GM12878 (cell line): ENCODE data around the gene OTOF. TPM values are rescaled to one million over a fixed set of nuclear protein-coding genes. Genes with fewer than 3 reads are reported as not detected.

Experiments used
- ATAC-seq: fragments of 200-7000 bp; cut with Tn5 transposase; 3 replicates; pipeline ENCODE4 v1.9.1; 2020; ENCODE audit warnings: mild to moderate bottlenecking, moderate library complexity
- BruUV-seq: library from RNA; stranded (reverse); fragments of 400-500 nt; replicated peaks from 2 replicates; lab custom pipeline; 2021; lab: Mats Ljungman, UMichigan
- CTCF ChIA-PET: fragments of 300-600 bp; sonication (Branson Sonifier 250); formaldehyde crosslinking; extraction: SDS; loops from one replicate; lab custom pipeline; 2021; ENCODE audit warnings: inconsistent platforms; lab: Yijun Ruan, JAX
- POLR2A ChIA-PET: fragments of 350-600 bp; formaldehyde crosslinking; extraction: SDS; loops from one replicate; lab custom pipeline; 2021; ENCODE audit warnings: inconsistent platforms; lab: Charles Lee
- RAD21 ChIA-PET: fragments of 300-600 bp; sonication (Branson Sonifier 250); formaldehyde crosslinking; loops from one replicate; lab custom pipeline; 2023; ENCODE audit warnings: antibody characterized with exemption; ENCODE audit not compliant: unreplicated experiment; lab: Charles Lee
- SMC1A ChIA-PET: fragments of 300-600 bp; sonication (Branson Sonifier 250); formaldehyde crosslinking; loops from one replicate; lab custom pipeline; 2023; ENCODE audit not compliant: unreplicated experiment, uncharacterized antibody; lab: Charles Lee
- DNase-seq: peaks from one replicate; pipeline ENCODE4 v3.0.0-alpha.2; 2011; ENCODE audit warnings: low read depth, low spot score
- FAIRE-seq: peaks from 3 replicates; lab custom pipeline; 2011; peaks lifted over from hg19 to GRCh38; lab: Jason Lieb, UNC
- H2AFZ ChIP-seq: 2 replicates; pipeline ENCODE4 v1.6.0; 2011; ENCODE audit warnings: low read depth, low read length, control low read depth; ENCODE audit not compliant: control insufficient read depth
- H3K27ac ChIP-seq: 2 replicates; pipeline ENCODE4 v1.5.1; 2011; ENCODE audit warnings: control low read depth; ENCODE audit not compliant: control insufficient read depth, insufficient read depth
- H3K27me3 ChIP-seq, 2 experiments: replicated peaks in 1 of 2; 2 replicates each; pipeline versions ENCODE4 v1.6.0 to v1.6.1; 2011; ENCODE audit warnings: low read length in 1 of 2; ENCODE audit not compliant: control insufficient read depth in 2 of 2, insufficient read depth in 2 of 2
- H3K36me3 ChIP-seq, 2 experiments: 2 replicates each; pipeline ENCODE4 v1.5.1; 2011; ENCODE audit warnings: low read length in 1 of 2; ENCODE audit not compliant: control insufficient read depth in 2 of 2, insufficient read depth in 2 of 2
- H3K4me1 ChIP-seq: 2 replicates; pipeline ENCODE4 v1.6.1; 2011; ENCODE audit warnings: mild to moderate bottlenecking, low read length, moderate library complexity, mixed read lengths; ENCODE audit not compliant: control insufficient read depth, insufficient read depth
- H3K4me2 ChIP-seq: 2 replicates; pipeline ENCODE4 v1.6.0; 2011; ENCODE audit warnings: control low read depth; ENCODE audit not compliant: control insufficient read depth, insufficient read depth
- H3K4me3 ChIP-seq: fragments of 200-600 bp; sonication (generic); 2 replicates; pipeline ENCODE4 v1.5.1; 2016
- H3K79me2 ChIP-seq: 2 replicates; pipeline ENCODE4 v1.6.0; 2011; ENCODE audit warnings: low read length; ENCODE audit not compliant: control insufficient read depth, insufficient read depth
- H3K9ac ChIP-seq: 2 replicates; pipeline ENCODE4 v1.8.0; 2011; ENCODE audit warnings: low read length, control low read depth, mixed read lengths; ENCODE audit not compliant: control insufficient read depth, insufficient read depth
- H3K9me3 ChIP-seq: replicated peaks from 3 replicates; pipeline ENCODE4 v1.5.1; 2011; ENCODE audit warnings: mild to moderate bottlenecking, low read length; ENCODE audit not compliant: control insufficient read depth, insufficient read depth
- H4K20me1 ChIP-seq: 2 replicates; pipeline ENCODE4 v1.6.0; 2011; ENCODE audit not compliant: control insufficient read depth, insufficient read depth
- CBFB ChIP-seq: IDR thresholded peaks from 2 replicates; pipeline ENCODE4 v1.6.1; 2016; ENCODE audit warnings: antibody characterized with exemption, low read depth
- CBX5 ChIP-seq: sonication (generic); IDR thresholded peaks from 2 replicates; pipeline ENCODE4 v1.6.1; 2016; ENCODE audit warnings: low read depth, moderate library complexity, mild to moderate bottlenecking, inconsistent platforms
- CHD2 ChIP-seq: IDR thresholded peaks from 2 replicates; pipeline ENCODE4 v1.6.1; 2011; ENCODE audit warnings: low read depth, low read length, improper control_type of control experiment, borderline replicate concordance
- HDAC6 ChIP-seq: fragments of 200-600 bp; sonication (generic); IDR thresholded peaks from one replicate; pipeline ENCODE4 v1.8.0; 2017; ENCODE audit warnings: antibody characterized with exemption; ENCODE audit not compliant: unreplicated experiment
- LARP7 ChIP-seq: fragments of 450-650 bp; IDR thresholded peaks from 2 replicates; pipeline ENCODE4 v1.6.1; 2017; ENCODE audit warnings: mild to moderate bottlenecking
- POU2F2 ChIP-seq: IDR thresholded peaks from 3 replicates; pipeline ENCODE4 v1.6.1; 2011; ENCODE audit warnings: low read depth, mild to moderate bottlenecking, low read length, borderline replicate concordance
- TBL1XR1 ChIP-seq: IDR thresholded peaks from 2 replicates; pipeline ENCODE4 v1.6.1; 2012; ENCODE audit warnings: low read depth, low read length, improper control_type of control experiment
- WGBS: methylation state at CpG from one replicate; pipeline ENCODE4 v1.1.6; 2016; ENCODE audit warnings: low lambda C conversion rate; ENCODE audit not compliant: insufficient replicate concordance, insufficient coverage; ENCODE audit errors: missing lambda C conversion rate; 5-methylcytosine and 5-hydroxymethylcytosine counted together
- in situ Hi-C: fragments of 300-500 bp; cut with MboI; formaldehyde crosslinking; loops from 9 replicates; pipeline ENCODE4 v1.14.3; 2018; ENCODE audit warnings: mixed read lengths
- intact Hi-C: fragments of 100-400 bp; cut with micrococcal nuclease; formaldehyde crosslinking; loops from one replicate; pipeline ENCODE4 v1.14.2; 2022; ENCODE audit not compliant: unreplicated experiment
- polyA plus RNA-seq, 11 experiments: library from polyadenylated mRNA; depleted of rRNA in 4 of 11; unstranded in 6 of 11; stranded (reverse) in 5 of 11; fragments of >200 nt; fragmentation: Nextera tagmentation in 4 of 11; fragmentation: Illumina TruSeq in 1 of 11; extraction: Ambion mirVana in 4 of 11; extraction: Trizol in 1 of 11; gene quantifications; 1 replicate in 1 of 11; 2 replicates in 10 of 11; pipeline versions ENCODE4 v1.2.1 to v1.2.3, GENCODE V29; 2011 to 2016; ENCODE audit warnings: inconsistent platforms in 2 of 11, missing spikeins in 2 of 11, low read depth in 1 of 11
- total RNA-seq, 4 experiments: library from RNA; depleted of rRNA in 3 of 4; stranded (reverse); fragments of >200 nt in 3 of 4; fragmentation: Illumina TruSeq in 1 of 4; extraction: Trizol in 1 of 4; gene quantifications; 2 replicates each; pipeline versions ENCODE4 v1.2.1 to v1.2.3, GENCODE V29; 2013 to 2021
- TF ChIP-seq, protein P1 (sequence below): fragments of 450-650 bp; IDR thresholded peaks from 2 replicates; pipeline ENCODE4 v1.6.1; 2017; ENCODE audit warnings: antibody characterized with exemption, mild to moderate bottlenecking, moderate library complexity
- TF ChIP-seq, protein P2 (sequence below): IDR thresholded peaks from 2 replicates; pipeline ENCODE4 v1.6.1; 2011; ENCODE audit warnings: low read depth, low read length, improper control_type of control experiment, borderline replicate concordance
- TF ChIP-seq, protein P3 (sequence below): IDR thresholded peaks from 2 replicates; pipeline ENCODE4 v1.6.1; 2011; ENCODE audit warnings: mild to moderate bottlenecking, low read depth, low read length, moderate library complexity; ENCODE audit not compliant: insufficient replicate concordance

OTOF gene
- total and polyA plus RNA-seq, 10 of the 15 experiments (the other 5 are each of a cell fraction or from before 2014, with no cell fraction given): under 0.01 to 0.31 (median 0.07) TPM; not detected in 6

DNA sequence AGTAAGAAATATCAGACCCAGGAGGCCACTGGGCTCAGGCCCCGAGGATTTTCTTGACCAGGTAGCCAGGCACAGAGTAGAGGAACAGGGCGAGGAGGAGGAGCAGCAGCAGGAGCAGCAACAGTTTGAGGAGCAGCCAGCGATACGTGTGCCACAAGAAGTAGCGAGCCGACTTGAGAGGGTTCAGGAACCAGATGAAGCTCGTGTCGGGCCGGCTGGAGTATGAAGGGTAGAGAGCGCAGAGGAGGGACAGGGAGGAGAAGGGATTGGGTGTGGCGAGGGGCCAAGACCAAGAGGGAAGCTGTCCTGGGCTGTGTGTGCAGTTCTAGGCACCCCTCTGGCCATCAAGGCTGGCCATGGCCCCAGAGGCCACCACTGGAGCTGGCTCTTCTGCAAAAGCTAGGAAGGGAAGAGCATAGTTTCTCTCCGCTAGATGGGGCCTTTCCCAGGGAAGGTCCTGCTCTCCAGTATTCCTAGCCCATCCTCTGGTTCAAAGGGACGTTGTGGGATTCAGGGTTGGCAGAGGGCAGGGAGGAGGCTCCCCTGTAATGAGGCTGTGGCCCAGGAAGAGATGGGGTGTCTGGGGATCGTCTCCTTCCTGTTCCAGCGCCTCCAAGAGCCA lies 17.8 kb downstream of the OTOF start:
- H3K36me3 ChIP-seq: no peaks in the 10 kb centered on the region
- ChIA-PET CTCF (interaction anchor here (0.7 kb wide), 2 partner anchors 93 to 386 kb away, joined by 3 read pairs; no protein-coding TSS in a partner anchor), SMC1A (no interaction called here), RAD21 (no interaction called here)
- in situ Hi-C loops (no loop called here), intact Hi-C loops (no loop called here)
- H3K79me2 ChIP-seq: no peaks in the 10 kb centered on the region
- BruUV-seq: no TSS peak
- H4K20me1 ChIP-seq: no peaks in the 10 kb centered on the region
- FAIRE-seq (no peak), ATAC-seq (no peak)
- no peak overlapping the region for H3K27ac ChIP-seq
- H3K4me1 ChIP-seq: no peaks in the 10 kb centered on the region
- H3K4me3 ChIP-seq: no peak overlapping the region
- no peaks in the 10 kb centered on the region for H3K27me3 ChIP-seq
- H2AFZ ChIP-seq: no peak overlapping the region
- no peak for TF ChIP-seq HDAC6
- TF ChIP-seq, all 136 proteins: peak for 0
- DNase-seq: no peak
- WGBS: 60% methylated on average over 13 of the region's 15 CpGs
- Histone ChIP-seq H3K4me2 (no peak overlapping the region), H3K9me3 (no peaks in the 10 kb centered on the region), H3K9ac (no peak overlapping the region)
- POLR2A ChIA-PET: no interaction called here

DNA sequence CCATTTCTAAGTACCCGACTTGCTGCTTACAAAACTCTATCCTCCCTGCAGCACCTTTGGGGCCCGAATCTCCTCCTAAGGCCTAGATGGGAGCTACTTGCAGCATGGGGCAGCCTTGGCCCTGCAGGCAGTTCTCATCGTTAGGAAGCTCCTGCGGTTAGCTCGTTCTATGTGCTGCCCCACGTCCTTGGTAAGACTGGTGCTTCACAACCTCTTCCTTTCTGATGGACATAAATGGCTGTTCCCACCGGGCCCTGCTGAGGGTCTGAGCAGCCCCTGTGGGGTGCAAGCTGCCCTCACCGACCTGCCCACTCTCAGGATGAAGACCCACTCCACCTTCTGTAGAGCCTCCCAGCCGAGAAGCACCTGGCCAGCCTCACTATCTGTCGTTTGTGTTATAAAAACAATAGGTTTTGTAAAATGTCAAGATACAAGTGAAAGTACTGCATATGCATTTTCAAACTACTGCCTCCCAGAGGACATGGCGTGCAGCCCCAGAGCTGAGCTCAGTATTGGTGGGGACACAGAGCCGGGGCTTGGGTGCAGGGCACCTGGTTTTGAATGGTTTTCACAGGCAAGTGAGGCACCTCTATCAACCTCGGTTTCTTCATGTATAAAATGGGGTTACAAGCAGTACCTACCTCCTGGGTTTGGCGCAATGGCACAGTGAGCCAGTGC lies 19.4 kb downstream of the OTOF start:
- WGBS: 43% methylated on average over 14 of the region's 14 CpGs
- no peak overlapping the region for H3K9ac ChIP-seq
- H3K27ac ChIP-seq: no peak overlapping the region
- ChIA-PET RAD21 (interaction anchor here (1.0 to 1.2 kb wide), 2 partner anchors 12 to 112 kb away, joined by 3 to 4 read pairs; partner anchors contain the start of gene ADGRF3), CTCF (interaction anchor here (0.6 kb wide), 1 partner anchor 12 kb away, joined by 3 read pairs; no protein-coding TSS in a partner anchor), SMC1A (no interaction called here), POLR2A (no interaction called here)
- no peaks in the 10 kb centered on the region for H3K27me3 ChIP-seq
- H3K4me1 ChIP-seq: no peaks in the 10 kb centered on the region
- ATAC-seq (no peak), DNase-seq (no peak), FAIRE-seq (no peak)
- no peaks in the 10 kb centered on the region for H4K20me1 ChIP-seq
- no peaks in the 10 kb centered on the region for H3K36me3 ChIP-seq
- in situ Hi-C loops (no loop called here), intact Hi-C loops (no loop called here)
- H3K4me3 ChIP-seq: no peak overlapping the region
- BruUV-seq: no TSS peak
- H3K9me3 ChIP-seq: no peaks in the 10 kb centered on the region
- H2AFZ ChIP-seq: no peak overlapping the region
- H3K4me2 ChIP-seq: no peak overlapping the region
- H3K79me2 ChIP-seq: no peaks in the 10 kb centered on the region
- TF ChIP-seq, protein P1, sequence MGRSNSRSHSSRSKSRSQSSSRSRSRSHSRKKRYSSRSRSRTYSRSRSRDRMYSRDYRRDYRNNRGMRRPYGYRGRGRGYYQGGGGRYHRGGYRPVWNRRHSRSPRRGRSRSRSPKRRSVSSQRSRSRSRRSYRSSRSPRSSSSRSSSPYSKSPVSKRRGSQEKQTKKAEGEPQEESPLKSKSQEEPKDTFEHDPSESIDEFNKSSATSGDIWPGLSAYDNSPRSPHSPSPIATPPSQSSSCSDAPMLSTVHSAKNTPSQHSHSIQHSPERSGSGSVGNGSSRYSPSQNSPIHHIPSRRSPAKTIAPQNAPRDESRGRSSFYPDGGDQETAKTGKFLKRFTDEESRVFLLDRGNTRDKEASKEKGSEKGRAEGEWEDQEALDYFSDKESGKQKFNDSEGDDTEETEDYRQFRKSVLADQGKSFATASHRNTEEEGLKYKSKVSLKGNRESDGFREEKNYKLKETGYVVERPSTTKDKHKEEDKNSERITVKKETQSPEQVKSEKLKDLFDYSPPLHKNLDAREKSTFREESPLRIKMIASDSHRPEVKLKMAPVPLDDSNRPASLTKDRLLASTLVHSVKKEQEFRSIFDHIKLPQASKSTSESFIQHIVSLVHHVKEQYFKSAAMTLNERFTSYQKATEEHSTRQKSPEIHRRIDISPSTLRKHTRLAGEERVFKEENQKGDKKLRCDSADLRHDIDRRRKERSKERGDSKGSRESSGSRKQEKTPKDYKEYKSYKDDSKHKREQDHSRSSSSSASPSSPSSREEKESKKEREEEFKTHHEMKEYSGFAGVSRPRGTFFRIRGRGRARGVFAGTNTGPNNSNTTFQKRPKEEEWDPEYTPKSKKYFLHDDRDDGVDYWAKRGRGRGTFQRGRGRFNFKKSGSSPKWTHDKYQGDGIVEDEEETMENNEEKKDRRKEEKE: no peak
- TF ChIP-seq CHD2 (no peak), TBL1XR1 (no peak), LARP7 (no peak), CBFB (no peak), CBX5 (no peak), POU2F2 (no peak)
- TF ChIP-seq, protein P2, sequence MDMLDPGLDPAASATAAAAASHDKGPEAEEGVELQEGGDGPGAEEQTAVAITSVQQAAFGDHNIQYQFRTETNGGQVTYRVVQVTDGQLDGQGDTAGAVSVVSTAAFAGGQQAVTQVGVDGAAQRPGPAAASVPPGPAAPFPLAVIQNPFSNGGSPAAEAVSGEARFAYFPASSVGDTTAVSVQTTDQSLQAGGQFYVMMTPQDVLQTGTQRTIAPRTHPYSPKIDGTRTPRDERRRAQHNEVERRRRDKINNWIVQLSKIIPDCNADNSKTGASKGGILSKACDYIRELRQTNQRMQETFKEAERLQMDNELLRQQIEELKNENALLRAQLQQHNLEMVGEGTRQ: no peak
- TF ChIP-seq, protein P3, sequence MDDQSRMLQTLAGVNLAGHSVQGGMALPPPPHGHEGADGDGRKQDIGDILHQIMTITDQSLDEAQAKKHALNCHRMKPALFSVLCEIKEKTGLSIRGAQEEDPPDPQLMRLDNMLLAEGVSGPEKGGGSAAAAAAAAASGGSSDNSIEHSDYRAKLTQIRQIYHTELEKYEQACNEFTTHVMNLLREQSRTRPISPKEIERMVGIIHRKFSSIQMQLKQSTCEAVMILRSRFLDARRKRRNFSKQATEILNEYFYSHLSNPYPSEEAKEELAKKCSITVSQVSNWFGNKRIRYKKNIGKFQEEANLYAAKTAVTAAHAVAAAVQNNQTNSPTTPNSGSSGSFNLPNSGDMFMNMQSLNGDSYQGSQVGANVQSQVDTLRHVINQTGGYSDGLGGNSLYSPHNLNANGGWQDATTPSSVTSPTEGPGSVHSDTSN: no peak
